ENCODE data around the gene TMSB10.

DNA sequence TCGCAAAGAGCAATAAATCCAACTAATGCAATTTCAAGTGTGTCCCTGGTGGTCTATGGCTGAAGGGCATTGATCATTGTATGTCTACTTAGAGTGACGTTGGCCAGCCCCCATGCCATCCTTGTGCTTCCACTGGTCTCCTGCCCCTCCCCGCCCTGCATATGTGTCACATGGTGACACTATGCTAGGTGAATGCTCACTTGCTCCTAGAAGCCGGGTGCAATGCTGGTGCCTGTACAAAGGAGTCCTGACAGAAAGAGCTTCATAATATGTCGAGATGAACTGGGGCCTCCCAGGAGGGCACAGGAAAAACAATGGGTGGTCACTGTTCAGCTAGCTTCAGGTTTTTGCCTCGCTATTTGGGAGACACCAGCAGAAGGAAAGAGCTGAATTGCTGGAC is 18.7 kb upstream of the TMSB10 start:
- TF ChIP-seq, protein P1, sequence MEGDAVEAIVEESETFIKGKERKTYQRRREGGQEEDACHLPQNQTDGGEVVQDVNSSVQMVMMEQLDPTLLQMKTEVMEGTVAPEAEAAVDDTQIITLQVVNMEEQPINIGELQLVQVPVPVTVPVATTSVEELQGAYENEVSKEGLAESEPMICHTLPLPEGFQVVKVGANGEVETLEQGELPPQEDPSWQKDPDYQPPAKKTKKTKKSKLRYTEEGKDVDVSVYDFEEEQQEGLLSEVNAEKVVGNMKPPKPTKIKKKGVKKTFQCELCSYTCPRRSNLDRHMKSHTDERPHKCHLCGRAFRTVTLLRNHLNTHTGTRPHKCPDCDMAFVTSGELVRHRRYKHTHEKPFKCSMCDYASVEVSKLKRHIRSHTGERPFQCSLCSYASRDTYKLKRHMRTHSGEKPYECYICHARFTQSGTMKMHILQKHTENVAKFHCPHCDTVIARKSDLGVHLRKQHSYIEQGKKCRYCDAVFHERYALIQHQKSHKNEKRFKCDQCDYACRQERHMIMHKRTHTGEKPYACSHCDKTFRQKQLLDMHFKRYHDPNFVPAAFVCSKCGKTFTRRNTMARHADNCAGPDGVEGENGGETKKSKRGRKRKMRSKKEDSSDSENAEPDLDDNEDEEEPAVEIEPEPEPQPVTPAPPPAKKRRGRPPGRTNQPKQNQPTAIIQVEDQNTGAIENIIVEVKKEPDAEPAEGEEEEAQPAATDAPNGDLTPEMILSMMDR (IDR thresholded peaks at IDR 0.05; ENCODE audit: low read depth, low read length, missing input control), result no peak
- TF ChIP-seq, protein P2, sequence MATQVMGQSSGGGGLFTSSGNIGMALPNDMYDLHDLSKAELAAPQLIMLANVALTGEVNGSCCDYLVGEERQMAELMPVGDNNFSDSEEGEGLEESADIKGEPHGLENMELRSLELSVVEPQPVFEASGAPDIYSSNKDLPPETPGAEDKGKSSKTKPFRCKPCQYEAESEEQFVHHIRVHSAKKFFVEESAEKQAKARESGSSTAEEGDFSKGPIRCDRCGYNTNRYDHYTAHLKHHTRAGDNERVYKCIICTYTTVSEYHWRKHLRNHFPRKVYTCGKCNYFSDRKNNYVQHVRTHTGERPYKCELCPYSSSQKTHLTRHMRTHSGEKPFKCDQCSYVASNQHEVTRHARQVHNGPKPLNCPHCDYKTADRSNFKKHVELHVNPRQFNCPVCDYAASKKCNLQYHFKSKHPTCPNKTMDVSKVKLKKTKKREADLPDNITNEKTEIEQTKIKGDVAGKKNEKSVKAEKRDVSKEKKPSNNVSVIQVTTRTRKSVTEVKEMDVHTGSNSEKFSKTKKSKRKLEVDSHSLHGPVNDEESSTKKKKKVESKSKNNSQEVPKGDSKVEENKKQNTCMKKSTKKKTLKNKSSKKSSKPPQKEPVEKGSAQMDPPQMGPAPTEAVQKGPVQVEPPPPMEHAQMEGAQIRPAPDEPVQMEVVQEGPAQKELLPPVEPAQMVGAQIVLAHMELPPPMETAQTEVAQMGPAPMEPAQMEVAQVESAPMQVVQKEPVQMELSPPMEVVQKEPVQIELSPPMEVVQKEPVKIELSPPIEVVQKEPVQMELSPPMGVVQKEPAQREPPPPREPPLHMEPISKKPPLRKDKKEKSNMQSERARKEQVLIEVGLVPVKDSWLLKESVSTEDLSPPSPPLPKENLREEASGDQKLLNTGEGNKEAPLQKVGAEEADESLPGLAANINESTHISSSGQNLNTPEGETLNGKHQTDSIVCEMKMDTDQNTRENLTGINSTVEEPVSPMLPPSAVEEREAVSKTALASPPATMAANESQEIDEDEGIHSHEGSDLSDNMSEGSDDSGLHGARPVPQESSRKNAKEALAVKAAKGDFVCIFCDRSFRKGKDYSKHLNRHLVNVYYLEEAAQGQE (IDR thresholded peaks at IDR 0.05), result no peak
- TF ChIP-seq, protein P3, sequence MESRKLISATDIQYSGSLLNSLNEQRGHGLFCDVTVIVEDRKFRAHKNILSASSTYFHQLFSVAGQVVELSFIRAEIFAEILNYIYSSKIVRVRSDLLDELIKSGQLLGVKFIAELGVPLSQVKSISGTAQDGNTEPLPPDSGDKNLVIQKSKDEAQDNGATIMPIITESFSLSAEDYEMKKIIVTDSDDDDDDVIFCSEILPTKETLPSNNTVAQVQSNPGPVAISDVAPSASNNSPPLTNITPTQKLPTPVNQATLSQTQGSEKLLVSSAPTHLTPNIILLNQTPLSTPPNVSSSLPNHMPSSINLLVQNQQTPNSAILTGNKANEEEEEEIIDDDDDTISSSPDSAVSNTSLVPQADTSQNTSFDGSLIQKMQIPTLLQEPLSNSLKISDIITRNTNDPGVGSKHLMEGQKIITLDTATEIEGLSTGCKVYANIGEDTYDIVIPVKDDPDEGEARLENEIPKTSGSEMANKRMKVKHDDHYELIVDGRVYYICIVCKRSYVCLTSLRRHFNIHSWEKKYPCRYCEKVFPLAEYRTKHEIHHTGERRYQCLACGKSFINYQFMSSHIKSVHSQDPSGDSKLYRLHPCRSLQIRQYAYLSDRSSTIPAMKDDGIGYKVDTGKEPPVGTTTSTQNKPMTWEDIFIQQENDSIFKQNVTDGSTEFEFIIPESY (IDR thresholded peaks at IDR 0.05), result no peak
- TF ChIP-seq JUND (IDR thresholded peaks at IDR 0.05) (no peak), TAF1 (conservative IDR thresholded peaks at IDR 0.05) (no peak)

Data from liver (tissue), 3 donors.